ENCODE results near the gene RAMAC.

The RAMAC gene

DNA sequence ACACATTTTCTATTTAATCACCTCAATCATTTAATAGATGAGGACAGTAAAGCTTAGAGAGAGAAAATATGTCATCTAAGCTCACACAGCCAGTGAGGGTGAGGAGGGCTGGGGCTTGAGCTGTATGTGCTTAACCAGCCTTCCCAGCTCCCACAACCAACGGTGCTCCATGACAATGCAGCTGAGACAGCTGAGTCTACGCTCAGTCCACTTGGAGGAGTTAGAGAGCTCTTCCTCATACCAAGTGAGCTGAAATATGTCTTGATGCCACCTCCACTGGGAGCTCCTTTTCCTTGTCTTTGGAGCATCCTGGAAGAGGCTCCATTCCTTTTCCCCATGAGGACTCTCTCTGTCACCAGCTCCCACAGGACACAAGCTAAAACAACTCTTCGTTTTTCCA is 42.8 kb upstream of the RAMAC start:
- peak; percentile 11; the same call in 2 of the 3 replicates for ATAC-seq (ENCODE audit: low read depth)
- Histone ChIP-seq H3K9me3 (ENCODE audit: severe bottlenecking) (no peaks in the 10 kb centered on the region), H3K4me3 (ENCODE audit: severe bottlenecking) (no peak overlapping the region), H3K36me3 (ENCODE audit: low read depth) (no peaks in the 10 kb centered on the region), H3K4me1 (ENCODE audit: insufficient read depth, poor library complexity, severe bottlenecking) (peaks cover 24% of the 10 kb centered on the region), H3K27me3 (ENCODE audit: insufficient read depth, poor library complexity, severe bottlenecking) (no peaks in the 10 kb centered on the region), H3K27ac (ENCODE audit: poor library complexity, severe bottlenecking) (peak overlapping the region; percentile 13)
- no peak for DNase-seq (ENCODE audit: low spot score)
- TF ChIP-seq, protein P1, sequence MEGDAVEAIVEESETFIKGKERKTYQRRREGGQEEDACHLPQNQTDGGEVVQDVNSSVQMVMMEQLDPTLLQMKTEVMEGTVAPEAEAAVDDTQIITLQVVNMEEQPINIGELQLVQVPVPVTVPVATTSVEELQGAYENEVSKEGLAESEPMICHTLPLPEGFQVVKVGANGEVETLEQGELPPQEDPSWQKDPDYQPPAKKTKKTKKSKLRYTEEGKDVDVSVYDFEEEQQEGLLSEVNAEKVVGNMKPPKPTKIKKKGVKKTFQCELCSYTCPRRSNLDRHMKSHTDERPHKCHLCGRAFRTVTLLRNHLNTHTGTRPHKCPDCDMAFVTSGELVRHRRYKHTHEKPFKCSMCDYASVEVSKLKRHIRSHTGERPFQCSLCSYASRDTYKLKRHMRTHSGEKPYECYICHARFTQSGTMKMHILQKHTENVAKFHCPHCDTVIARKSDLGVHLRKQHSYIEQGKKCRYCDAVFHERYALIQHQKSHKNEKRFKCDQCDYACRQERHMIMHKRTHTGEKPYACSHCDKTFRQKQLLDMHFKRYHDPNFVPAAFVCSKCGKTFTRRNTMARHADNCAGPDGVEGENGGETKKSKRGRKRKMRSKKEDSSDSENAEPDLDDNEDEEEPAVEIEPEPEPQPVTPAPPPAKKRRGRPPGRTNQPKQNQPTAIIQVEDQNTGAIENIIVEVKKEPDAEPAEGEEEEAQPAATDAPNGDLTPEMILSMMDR (IDR thresholded peaks at IDR 0.05; ENCODE audit: poor library complexity, severe bottlenecking) = no peak

DNA sequence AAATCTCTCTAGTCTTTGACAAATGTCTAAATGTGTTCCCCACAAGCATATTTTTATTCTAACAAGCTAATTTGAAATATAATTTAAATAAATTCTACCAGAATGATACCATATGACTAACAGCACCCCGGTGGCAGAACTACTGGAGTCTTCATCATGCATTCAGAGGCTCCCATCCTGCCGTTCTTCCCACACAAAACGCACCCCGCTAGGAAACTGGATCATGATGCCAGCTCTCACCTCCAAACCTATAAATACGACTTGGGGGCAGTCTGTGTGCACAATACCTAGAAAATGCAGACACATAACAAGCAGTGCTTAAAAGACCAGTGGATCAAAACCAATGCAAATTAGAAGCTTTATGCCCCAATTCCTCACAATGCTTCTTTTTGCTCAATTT is 42.0 kb upstream of the RAMAC start:
- Histone ChIP-seq H3K27ac (ENCODE audit: poor library complexity, severe bottlenecking) (no peak overlapping the region), H3K9me3 (ENCODE audit: severe bottlenecking) (no peaks in the 10 kb centered on the region), H3K4me3 (ENCODE audit: severe bottlenecking) (no peak overlapping the region), H3K36me3 (ENCODE audit: low read depth) (no peaks in the 10 kb centered on the region), H3K27me3 (ENCODE audit: insufficient read depth, poor library complexity, severe bottlenecking) (no peaks in the 10 kb centered on the region), H3K4me1 (ENCODE audit: insufficient read depth, poor library complexity, severe bottlenecking) (peaks cover 24% of the 10 kb centered on the region)
- TF ChIP-seq, protein P1 (IDR thresholded peaks at IDR 0.05; ENCODE audit: poor library complexity, severe bottlenecking) = no peak
- DNase-seq (ENCODE audit: low spot score) = no peak
- ATAC-seq (ENCODE audit: low read depth) = no peak

DNA sequence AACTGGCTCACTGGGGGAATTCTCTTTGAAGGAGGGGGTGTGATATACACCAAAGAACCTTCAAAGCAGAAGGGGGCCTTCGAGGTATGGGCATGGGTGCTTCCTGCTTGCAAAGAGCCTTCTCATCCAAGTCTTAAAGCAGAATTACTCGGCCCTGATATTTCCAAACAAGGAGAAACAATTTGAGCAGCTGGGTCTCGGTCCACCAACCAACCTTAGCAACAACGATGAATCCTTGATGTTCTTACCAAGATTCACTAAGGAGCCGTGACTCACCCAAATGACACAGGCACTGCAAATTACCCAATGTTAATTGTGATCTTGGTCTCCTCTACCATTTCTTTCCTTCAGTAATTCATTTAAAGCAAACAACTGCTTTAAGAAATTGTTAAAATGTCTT is 41.2 kb upstream of the RAMAC start:
- Histone ChIP-seq H3K9me3 (ENCODE audit: severe bottlenecking) (no peaks in the 10 kb centered on the region), H3K36me3 (ENCODE audit: low read depth) (no peaks in the 10 kb centered on the region), H3K4me1 (ENCODE audit: insufficient read depth, poor library complexity, severe bottlenecking) (peaks cover 24% of the 10 kb centered on the region), H3K27me3 (ENCODE audit: insufficient read depth, poor library complexity, severe bottlenecking) (no peaks in the 10 kb centered on the region), H3K4me3 (ENCODE audit: severe bottlenecking) (no peak overlapping the region), H3K27ac (ENCODE audit: poor library complexity, severe bottlenecking) (no peak overlapping the region)
- DNase-seq (ENCODE audit: low spot score) (no peak), ATAC-seq (ENCODE audit: low read depth) (peak; percentile 38; the same call in 2 of the 3 replicates)
- TF ChIP-seq, protein P1 (IDR thresholded peaks at IDR 0.05; ENCODE audit: poor library complexity, severe bottlenecking) = no peak

DNA sequence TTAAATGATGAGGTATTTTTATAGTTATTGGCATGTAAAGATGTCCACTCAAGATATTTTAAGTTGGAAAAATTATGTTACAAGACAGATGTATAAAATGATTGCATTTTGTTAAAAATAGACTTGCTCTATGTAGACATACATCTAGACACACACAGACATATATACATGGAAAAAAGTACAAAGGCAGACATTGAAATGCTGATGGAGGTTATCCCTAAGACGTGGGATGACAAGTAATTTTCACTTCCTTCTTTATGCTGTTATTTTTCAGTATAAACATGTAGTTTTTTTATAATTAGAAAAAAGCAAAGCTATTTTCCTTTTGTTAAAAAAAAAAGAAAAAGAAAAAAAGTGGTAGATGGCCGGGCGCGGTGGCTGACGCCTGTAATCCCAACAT is 40.7 kb upstream of the RAMAC start:
- TF ChIP-seq, protein P1 (IDR thresholded peaks at IDR 0.05; ENCODE audit: poor library complexity, severe bottlenecking) = no peak
- Histone ChIP-seq H3K9me3 (ENCODE audit: severe bottlenecking) (no peaks in the 10 kb centered on the region), H3K27ac (ENCODE audit: poor library complexity, severe bottlenecking) (no peak overlapping the region), H3K4me3 (ENCODE audit: severe bottlenecking) (no peak overlapping the region), H3K27me3 (ENCODE audit: insufficient read depth, poor library complexity, severe bottlenecking) (no peaks in the 10 kb centered on the region), H3K4me1 (ENCODE audit: insufficient read depth, poor library complexity, severe bottlenecking) (peaks cover 24% of the 10 kb centered on the region), H3K36me3 (ENCODE audit: low read depth) (no peaks in the 10 kb centered on the region)
- no peak for DNase-seq (ENCODE audit: low spot score)
- ATAC-seq (ENCODE audit: low read depth) = no peak

DNA sequence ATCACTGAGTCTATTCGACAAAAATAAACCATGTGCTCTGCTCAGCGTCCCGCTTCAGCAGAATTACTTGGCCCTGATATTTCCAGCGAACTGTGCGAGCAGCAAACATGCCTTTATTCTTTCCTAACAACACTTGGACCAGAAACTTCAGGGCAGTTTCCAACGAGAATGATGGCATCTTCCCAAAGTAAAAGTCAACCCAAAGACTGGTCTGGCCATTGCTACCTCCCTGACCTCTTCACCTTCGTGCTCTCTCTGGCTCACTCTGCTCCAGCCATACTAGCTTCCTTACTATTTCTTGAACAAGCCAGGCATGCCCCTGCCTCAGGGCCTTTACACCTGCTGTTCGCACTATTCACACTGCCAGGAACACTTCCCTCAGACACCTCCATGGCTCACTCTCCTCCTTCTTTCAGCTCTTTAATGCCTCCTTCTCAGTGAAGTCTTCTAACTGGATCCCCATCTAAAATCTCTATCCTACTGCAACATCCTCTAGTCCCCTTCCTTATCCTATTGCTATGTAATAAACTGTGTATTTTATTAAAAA is 39.8 kb upstream of the RAMAC start:
- TF ChIP-seq, protein P1 (IDR thresholded peaks at IDR 0.05; ENCODE audit: poor library complexity, severe bottlenecking) = no peak
- H3K27ac ChIP-seq (ENCODE audit: poor library complexity, severe bottlenecking) = no peak overlapping the region
- H3K4me3 ChIP-seq (ENCODE audit: severe bottlenecking) = no peak overlapping the region
- ATAC-seq (ENCODE audit: low read depth) (no peak), DNase-seq (ENCODE audit: low spot score) (no peak)
- peaks cover 29% of the 10 kb centered on the region for H3K4me1 ChIP-seq (ENCODE audit: insufficient read depth, poor library complexity, severe bottlenecking)
- no peaks in the 10 kb centered on the region for H3K27me3 ChIP-seq (ENCODE audit: insufficient read depth, poor library complexity, severe bottlenecking)
- no peaks in the 10 kb centered on the region for H3K36me3 ChIP-seq (ENCODE audit: low read depth)
- H3K9me3 ChIP-seq (ENCODE audit: severe bottlenecking) = no peaks in the 10 kb centered on the region
